Immature natural killer cell (primary cell): ENCODE measurements around the gene AOAH. TPM values are rescaled to one million over a fixed set of nuclear protein-coding genes. Genes with fewer than 3 reads are reported as not detected.

ENCODE experiments used
- DNase-seq, 3 donors: peaks; one replicate each; pipeline ENCODE4 v3.0.0; 2022; ENCODE audit warnings: mixed read lengths in 1 of 3
- H3K27ac Mint-ChIP-seq, 6 donors: one replicate each; pipeline ENCODE4 v1.8.0; 2020; ENCODE audit warnings: mixed read lengths in 6 of 6, mild to moderate bottlenecking in 5 of 6, inconsistent platforms in 4 of 6, moderate library complexity in 3 of 6
- H3K27me3 Mint-ChIP-seq, 3 donors: one replicate each; pipeline ENCODE4 v1.8.0; 2020 to 2021; ENCODE audit warnings: low read depth in 3 of 3, mild to moderate bottlenecking in 3 of 3, mixed read lengths in 3 of 3, moderate library complexity in 3 of 3, inconsistent platforms in 1 of 3
- H3K36me3 Mint-ChIP-seq, 3 donors: one replicate each; pipeline ENCODE4 v1.8.0; 2020; ENCODE audit warnings: mixed read lengths in 3 of 3, inconsistent platforms in 2 of 3, mild to moderate bottlenecking in 2 of 3
- H3K4me1 Mint-ChIP-seq, 2 donors: one replicate each; pipeline ENCODE4 v1.8.0; 2020; ENCODE audit warnings: inconsistent platforms in 2 of 2, mild to moderate bottlenecking in 2 of 2, mixed read lengths in 2 of 2, moderate library complexity in 1 of 2
- H3K4me3 Mint-ChIP-seq, 5 donors: one replicate each; pipeline ENCODE4 v1.8.0; 2020; ENCODE audit warnings: mild to moderate bottlenecking in 5 of 5, mixed read lengths in 5 of 5, inconsistent platforms in 3 of 5, moderate library complexity in 3 of 5
- H3K9me3 Mint-ChIP-seq, 6 donors: one replicate each; pipeline ENCODE4 v1.8.0; 2020; ENCODE audit warnings: mild to moderate bottlenecking in 6 of 6, mixed read lengths in 6 of 6, inconsistent platforms in 4 of 6, moderate library complexity in 3 of 6
- polyA plus RNA-seq, 3 donors: library from polyadenylated mRNA; unstranded; fragments of 300-500 nt; fragmentation: Illumina TruSeq; gene quantifications; one replicate each; pipeline ENCODE4 v1.2.3, GENCODE V29; 2021

AOAH gene
- polyA plus RNA-seq, 3 donors from 2014 or later, result 288 to 385 (median 331) TPM

DNA sequence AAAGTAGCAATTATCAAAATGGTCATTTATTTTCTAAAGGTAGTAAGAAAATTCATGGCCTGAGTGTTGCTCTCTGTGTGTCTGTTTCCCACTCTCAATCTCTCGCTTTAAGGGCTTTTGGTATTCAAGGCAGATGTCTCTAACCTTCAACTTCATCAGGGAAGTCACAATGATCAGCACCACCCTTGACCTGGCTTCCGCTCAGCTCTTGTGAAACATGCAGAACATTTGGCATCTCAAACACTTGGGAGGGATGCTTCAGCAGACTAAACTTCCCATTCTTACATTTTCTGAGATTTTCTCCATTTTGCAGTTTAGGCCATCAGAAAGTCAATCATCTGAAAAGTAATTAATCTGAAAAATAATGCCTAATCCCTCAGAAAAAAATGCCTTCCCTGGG, 129.8 kb downstream of the AOAH start:
- Mint-ChIP-seq H3K4me1 (peaks cover 8 to 57% of the 10 kb centered on the region in 2 donors), H3K36me3 (peaks cover 22 to 56% (median 51%) of the 10 kb centered on the region in 3 donors), H3K9me3 (no peaks in the 10 kb centered on the region), H3K27me3 (peaks cover 2 to 17% (median 5%) of the 10 kb centered on the region in 3 donors), H3K27ac (peak overlapping the region; percentile 42 to 86 (median 74)), H3K4me3 (no peak overlapping the region)
- DNase-seq, result no peak

DNA sequence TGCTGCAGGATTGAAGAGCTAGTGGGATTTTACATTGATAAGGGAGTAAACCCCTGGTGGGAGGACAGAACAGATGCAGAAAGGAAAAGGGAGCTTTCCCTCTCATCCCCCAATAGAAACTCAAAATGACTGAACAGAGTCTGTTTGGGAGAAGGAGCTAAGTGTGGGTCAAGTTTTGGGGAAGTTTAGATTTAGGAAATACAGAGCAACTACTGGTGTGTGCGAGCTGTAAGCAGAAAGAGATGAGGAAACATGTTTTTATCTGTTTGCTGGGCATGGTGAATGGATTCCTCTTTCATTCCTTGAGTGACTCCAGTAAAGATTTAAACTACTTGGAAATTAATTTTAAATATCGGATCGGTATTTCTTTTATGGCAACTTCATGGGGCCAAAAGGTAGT, 132.7 kb downstream of the AOAH start:
- H3K9me3 Mint-ChIP-seq, result no peaks in the 10 kb centered on the region
- peaks cover 7 to 55% of the 10 kb centered on the region in 2 donors for H3K4me1 Mint-ChIP-seq
- H3K27me3 Mint-ChIP-seq, result peaks cover 2 to 14% (median 3%) of the 10 kb centered on the region in 3 donors
- no peak for DNase-seq
- peaks cover 22 to 56% (median 52%) of the 10 kb centered on the region in 3 donors for H3K36me3 Mint-ChIP-seq
- H3K4me3 Mint-ChIP-seq, result no peak overlapping the region
- H3K27ac Mint-ChIP-seq, result peak overlapping the region; percentile 43 to 86 (median 68)

DNA sequence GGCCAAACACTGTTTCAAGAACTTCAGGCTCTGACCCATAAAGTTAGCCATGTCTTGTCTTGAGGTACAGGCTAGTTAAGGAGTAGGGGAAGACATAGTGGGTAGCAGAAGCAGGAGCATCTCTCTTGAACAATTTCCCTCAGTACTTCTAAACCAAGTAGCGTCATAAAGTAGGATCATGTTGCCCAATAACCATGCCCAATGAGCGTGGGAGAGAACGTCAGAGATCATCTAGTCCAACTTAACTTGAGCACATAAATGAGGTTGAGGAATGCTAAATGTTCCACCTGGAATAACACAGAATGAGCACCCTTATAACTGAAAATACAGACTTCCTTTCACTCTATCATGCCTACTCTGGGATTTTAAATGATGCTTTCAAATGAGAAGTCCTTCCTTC, 134.9 kb downstream of the AOAH start:
- DNase-seq, result no peak
- peak overlapping the region in 3 of 6 donors; percentile 39 to 80 (median 79) for H3K27ac Mint-ChIP-seq
- peaks cover 26 to 56% (median 56%) of the 10 kb centered on the region in 3 donors for H3K36me3 Mint-ChIP-seq
- H3K27me3 Mint-ChIP-seq, result peaks cover 2 to 11% (median 7%) of the 10 kb centered on the region in 3 donors
- H3K4me1 Mint-ChIP-seq, result peaks cover 17 to 69% of the 10 kb centered on the region in 2 donors
- no peaks in the 10 kb centered on the region for H3K9me3 Mint-ChIP-seq
- H3K4me3 Mint-ChIP-seq, result no peak overlapping the region

DNA sequence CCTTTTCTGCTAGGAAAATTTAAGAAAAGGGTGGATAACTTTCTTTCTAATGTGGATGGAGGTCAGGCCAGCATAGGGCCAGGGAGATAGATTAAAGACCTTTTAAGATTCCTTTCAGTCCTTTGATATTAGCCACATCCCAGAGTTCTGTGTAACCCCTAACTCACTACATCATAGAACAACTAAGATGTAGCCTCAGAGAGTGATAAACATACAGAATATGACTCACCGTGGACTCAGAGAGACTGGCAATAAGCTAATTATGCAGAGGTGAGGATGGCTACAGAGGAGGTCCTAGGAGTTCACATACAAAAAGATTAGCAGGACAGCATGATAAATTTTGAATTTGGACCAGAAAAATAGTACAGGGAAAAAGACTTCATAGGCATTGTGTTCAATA, 141.0 kb downstream of the AOAH start:
- peaks cover 0 to 18% (median 9%) of the 10 kb centered on the region in 3 donors for H3K27me3 Mint-ChIP-seq
- no peak for DNase-seq
- H3K4me1 Mint-ChIP-seq, result peaks cover 20 to 74% of the 10 kb centered on the region in 2 donors
- peaks cover 35 to 61% (median 55%) of the 10 kb centered on the region in 3 donors for H3K36me3 Mint-ChIP-seq
- peak overlapping the region; percentile 44 to 90 (median 74) for H3K27ac Mint-ChIP-seq
- H3K9me3 Mint-ChIP-seq, result no peaks in the 10 kb centered on the region
- H3K4me3 Mint-ChIP-seq, result no peak overlapping the region

DNA sequence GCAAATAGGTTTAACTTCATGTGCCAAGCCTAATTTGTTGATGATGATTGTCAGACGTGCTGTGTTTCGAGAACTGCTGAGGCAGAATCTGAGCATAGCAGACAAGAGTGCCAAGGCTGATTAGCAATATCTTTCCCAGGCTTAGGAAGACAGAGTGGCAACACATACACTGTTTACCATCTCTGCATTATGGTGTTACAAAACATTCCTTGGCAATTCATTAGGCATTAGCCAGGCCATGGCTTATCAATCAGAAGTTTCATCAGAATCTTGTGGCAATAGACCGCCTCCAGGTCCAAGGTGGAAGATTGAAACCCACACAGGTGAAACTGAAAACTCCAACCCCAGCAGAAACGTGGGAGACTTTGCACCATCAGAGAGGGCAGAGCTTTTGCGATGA, 148.5 kb downstream of the AOAH start:
- peaks cover 40 to 88% of the 10 kb centered on the region in 2 donors for H3K4me1 Mint-ChIP-seq
- H3K9me3 Mint-ChIP-seq, result no peaks in the 10 kb centered on the region
- no peak for DNase-seq
- H3K27ac Mint-ChIP-seq, result peak overlapping the region in 5 of 6 donors; percentile 30 to 73 (median 46)
- peaks cover 0 to 22% (median 9%) of the 10 kb centered on the region in 3 donors for H3K27me3 Mint-ChIP-seq
- peaks cover 61 to 81% (median 71%) of the 10 kb centered on the region in 3 donors for H3K36me3 Mint-ChIP-seq
- no peak overlapping the region for H3K4me3 Mint-ChIP-seq

DNA sequence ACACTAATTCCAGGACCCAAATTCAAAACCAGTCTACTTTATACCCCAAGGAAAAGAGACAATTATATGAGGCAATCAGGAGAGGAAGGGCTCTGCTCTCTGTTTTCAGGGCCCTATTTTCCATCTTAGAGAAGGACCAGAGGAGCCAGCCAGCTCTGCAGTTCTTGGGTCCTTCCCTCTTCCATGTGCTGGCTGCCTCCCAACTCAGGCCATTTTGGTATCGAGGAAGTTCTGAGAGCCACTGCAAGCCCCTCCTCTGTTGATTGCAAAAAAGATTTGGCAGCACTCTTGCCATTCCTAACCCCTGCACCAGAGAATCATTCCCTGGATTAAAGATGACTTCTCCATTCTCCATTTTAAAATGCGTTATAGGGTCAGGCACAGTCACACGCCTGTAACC, 151.2 kb downstream of the AOAH start:
- no peaks in the 10 kb centered on the region for H3K9me3 Mint-ChIP-seq
- peaks cover 5 to 28% (median 13%) of the 10 kb centered on the region in 3 donors for H3K27me3 Mint-ChIP-seq
- peaks cover 46 to 69% (median 59%) of the 10 kb centered on the region in 3 donors for H3K36me3 Mint-ChIP-seq
- H3K27ac Mint-ChIP-seq, result peak overlapping the region; percentile 21 to 87 (median 72)
- peaks cover 42 to 73% of the 10 kb centered on the region in 2 donors for H3K4me1 Mint-ChIP-seq
- DNase-seq, result no peak
- no peak overlapping the region for H3K4me3 Mint-ChIP-seq

DNA sequence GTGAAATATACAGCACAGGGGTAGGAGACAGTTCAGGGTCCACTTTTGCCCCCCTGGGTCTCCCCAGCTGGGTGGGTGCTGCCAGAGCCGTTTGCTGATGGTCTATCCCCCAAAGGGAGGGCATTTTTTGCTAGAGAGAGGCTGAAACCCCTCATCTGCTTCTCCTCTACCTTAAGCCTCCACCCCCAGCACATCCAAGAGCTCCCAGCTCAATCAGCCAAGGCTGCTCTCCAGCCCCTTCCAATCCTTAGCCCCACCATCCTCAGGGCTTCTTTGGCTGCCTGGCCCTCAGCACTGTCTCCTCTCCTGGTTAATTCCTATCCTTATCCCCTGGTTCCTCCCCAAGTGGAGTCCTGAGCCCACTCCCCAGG, 153.1 kb downstream of the AOAH start:
- Mint-ChIP-seq H3K27ac (peak overlapping the region; percentile 79 to 92 (median 90)), H3K27me3 (peaks cover 5 to 25% (median 10%) of the 10 kb centered on the region in 3 donors), H3K9me3 (no peaks in the 10 kb centered on the region), H3K4me1 (peaks cover 43 to 64% of the 10 kb centered on the region in 2 donors), H3K36me3 (peaks cover 39 to 64% (median 46%) of the 10 kb centered on the region in 3 donors), H3K4me3 (peak overlapping the region; percentile 31 to 70 (median 59))
- DNase-seq, result no peak

DNA sequence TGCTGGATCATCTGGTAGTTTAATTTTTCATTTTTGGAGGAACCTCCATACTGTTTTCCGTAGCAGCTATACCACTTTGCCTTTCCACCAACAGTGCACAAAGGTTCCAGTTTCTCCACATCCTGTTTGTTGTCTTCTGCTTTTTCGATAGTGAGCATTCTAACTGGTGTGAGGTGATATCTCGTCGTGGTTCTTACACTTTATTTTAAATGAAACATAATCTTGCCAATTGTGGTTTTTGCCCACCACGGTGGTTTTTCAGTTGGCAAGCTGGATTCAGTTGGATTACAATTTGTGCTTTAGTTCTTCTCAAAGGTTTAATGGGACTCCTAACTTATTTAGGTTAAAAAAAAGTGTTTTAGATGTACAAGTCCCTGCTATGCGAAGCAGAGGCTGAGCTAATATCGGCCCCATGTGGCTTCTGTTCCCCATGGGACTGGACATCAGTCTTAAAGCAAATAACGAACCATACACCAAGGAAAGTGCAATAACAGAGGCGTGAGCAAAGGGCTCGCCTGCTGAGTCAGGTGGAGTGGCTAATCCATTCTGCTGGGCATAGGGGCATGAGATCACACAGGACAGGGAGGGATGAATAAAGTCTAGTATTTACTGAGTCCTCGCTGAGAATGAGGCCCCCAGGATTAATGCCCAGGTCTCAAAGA, 153.6 kb downstream of the AOAH start:
- Mint-ChIP-seq H3K27ac (peak overlapping the region; percentile 79 to 92 (median 90)), H3K9me3 (no peaks in the 10 kb centered on the region), H3K36me3 (peaks cover 40 to 64% (median 44%) of the 10 kb centered on the region in 3 donors), H3K4me1 (peaks cover 46 to 69% of the 10 kb centered on the region in 2 donors), H3K4me3 (peak overlapping the region; percentile 38 to 70 (median 59)), H3K27me3 (peaks cover 5 to 21% (median 13%) of the 10 kb centered on the region in 3 donors)
- peak; percentile 43 to 46 (median 44) for DNase-seq

DNA sequence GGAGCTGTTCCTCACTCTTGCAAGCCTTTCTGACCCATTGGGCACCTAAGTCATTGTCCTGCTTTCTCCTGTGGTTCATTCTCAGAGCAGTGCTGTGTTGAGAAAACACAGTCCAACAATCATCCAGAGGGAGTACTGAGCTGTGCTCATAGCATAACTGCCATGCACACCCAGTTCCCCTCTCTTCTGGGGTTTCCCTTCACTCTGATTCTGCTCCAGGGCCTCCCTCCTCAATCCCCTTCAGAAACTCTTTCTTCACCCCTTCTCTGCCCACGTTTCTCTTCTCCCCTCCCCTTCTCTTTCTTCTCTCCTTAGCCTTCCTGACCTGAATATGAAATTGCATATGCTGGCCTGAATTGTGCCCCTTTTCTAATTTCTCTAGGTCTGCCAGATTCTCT, 155.8 kb downstream of the AOAH start:
- H3K36me3 Mint-ChIP-seq, result peaks cover 31 to 45% (median 33%) of the 10 kb centered on the region in 3 donors
- DNase-seq, result no peak
- H3K9me3 Mint-ChIP-seq, result no peaks in the 10 kb centered on the region
- no peak overlapping the region for H3K4me3 Mint-ChIP-seq
- peak overlapping the region; percentile 47 to 86 (median 77) for H3K27ac Mint-ChIP-seq
- peaks cover 5 to 18% (median 13%) of the 10 kb centered on the region in 3 donors for H3K27me3 Mint-ChIP-seq
- H3K4me1 Mint-ChIP-seq, result peaks cover 41 to 62% of the 10 kb centered on the region in 2 donors

DNA sequence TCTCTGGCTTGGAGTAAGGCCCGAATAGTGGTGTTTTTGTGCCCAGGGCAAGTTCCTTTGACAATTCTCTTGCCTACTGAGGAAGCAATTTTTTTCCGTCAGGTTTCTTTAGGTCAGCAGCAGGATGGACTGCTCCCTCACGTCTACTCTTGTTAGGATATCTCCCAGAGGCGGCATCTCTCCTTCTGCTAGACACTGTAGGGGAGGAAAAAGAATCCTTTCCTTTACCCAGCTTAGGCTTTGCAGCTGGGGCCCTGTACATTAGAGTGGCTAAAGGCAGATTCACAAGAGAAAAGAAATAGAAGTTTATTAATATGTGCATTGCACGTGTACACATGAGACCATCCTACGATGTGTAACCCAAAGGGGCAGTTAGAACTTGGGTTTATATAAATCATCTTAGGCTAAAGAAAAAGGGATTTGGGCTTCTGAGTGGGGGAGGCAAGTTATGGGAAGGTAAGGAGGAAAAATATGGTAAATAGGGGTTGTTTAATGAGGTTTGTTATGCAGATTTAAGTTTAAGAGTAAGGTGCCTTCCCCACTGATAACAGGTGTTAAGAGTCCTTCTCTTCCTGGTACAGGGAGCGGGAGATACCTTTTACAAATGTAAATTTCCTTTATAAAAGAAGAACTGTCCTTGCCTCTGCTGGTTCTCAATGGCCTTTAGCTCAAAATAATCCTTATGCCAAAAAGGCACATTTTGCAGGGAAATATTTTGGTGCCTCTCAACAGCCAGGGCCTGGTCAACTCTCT, 156.4 kb downstream of the AOAH start:
- Mint-ChIP-seq H3K4me1 (peaks cover 35 to 60% of the 10 kb centered on the region in 2 donors), H3K27me3 (peaks cover 5 to 15% (median 10%) of the 10 kb centered on the region in 3 donors), H3K4me3 (no peak overlapping the region), H3K36me3 (peaks cover 29 to 43% (median 34%) of the 10 kb centered on the region in 3 donors), H3K9me3 (no peaks in the 10 kb centered on the region), H3K27ac (peak overlapping the region; percentile 47 to 86 (median 77))
- no peak for DNase-seq

DNA sequence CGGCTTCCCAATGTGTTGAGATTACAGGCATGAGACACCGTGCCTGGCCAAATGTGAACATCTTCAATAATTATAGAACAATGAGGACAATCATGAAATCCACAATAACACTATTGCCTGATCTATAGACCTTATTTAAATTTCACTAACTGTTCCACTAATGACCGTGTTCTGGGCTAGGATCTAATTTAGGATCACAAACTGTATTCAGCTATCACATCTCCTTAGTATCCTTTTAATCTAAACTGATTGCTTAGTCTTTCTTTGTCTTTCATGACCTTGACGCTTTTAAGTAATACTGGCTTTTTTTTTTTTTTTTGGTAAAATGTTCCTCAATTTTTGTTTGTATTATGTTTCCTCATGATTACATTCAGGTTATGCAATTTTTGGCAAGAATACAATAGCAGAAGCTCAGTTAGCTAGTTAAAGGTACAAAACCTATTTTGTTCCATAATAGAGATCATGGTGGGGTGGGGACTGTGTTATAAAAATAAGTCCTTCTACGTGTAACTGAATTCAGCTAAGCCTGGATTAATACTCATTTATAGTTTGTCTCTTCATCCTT, 158.4 kb downstream of the AOAH start:
- no peaks in the 10 kb centered on the region for H3K9me3 Mint-ChIP-seq
- H3K27me3 Mint-ChIP-seq, result peaks cover 5 to 11% (median 8%) of the 10 kb centered on the region in 3 donors
- peak overlapping the region in 5 of 6 donors; percentile 50 to 88 (median 77) for H3K27ac Mint-ChIP-seq
- H3K4me1 Mint-ChIP-seq, result peaks cover 24 to 55% of the 10 kb centered on the region in 2 donors
- DNase-seq, result no peak
- no peak overlapping the region for H3K4me3 Mint-ChIP-seq
- H3K36me3 Mint-ChIP-seq, result peaks cover 31 to 53% (median 39%) of the 10 kb centered on the region in 3 donors

DNA sequence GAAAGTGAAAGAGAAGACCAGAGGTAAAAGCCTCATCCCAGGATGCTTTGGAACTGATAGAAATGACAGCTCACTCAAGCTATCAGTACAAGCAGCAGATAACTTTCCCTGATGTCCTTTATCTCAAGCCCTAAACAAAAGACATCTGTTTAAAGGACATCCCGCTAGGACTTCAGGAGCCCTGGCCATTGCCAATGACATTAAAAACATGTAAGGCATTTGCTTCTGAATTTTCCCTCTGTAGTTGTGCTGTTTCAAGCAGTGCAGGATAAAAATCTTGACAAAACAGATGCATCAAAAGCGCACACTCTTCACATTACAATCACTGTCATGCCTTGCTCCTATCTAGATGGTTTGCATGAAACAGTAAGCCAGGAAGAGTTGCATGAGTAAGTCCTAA, 159.8 kb downstream of the AOAH start:
- Mint-ChIP-seq H3K27me3 (peaks cover 7 to 11% (median 8%) of the 10 kb centered on the region in 3 donors), H3K9me3 (no peaks in the 10 kb centered on the region), H3K36me3 (peaks cover 27 to 50% (median 44%) of the 10 kb centered on the region in 3 donors), H3K4me3 (no peak overlapping the region), H3K27ac (peak overlapping the region; percentile 29 to 90 (median 76)), H3K4me1 (peaks cover 13 to 49% of the 10 kb centered on the region in 2 donors)
- DNase-seq, result no peak

DNA sequence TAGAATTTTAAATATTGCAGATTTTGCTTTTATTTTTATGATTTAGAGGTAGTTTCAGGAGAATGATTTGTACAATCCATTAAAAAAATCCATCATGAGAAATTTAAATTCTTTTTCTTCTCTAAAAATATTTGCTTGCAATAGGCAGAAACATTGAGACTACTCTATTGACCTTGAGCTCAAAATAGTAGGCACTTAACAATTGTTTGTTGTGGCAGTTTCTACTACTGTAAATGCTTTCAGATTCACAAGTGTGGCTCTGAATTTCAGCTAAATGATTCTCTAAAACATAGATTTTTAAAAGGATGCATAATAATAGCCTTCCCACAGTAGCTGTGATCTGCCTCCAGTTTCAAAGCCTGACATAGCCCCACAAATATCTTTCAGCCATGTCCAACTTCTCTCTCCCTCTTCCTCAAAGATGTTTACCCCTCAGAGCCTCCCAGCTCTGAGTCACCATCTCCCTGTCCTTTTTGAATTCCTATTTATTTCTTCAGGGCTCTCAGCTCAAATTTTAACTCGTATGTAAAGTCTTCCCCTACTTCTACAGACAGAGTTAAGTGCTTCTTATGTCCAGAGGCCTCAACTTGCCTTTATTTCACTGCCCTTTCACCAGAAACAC, 160.5 kb downstream of the AOAH start:
- Mint-ChIP-seq H3K4me1 (peaks cover 18 to 56% of the 10 kb centered on the region in 2 donors), H3K27ac (peak overlapping the region; percentile 29 to 90 (median 76)), H3K9me3 (no peaks in the 10 kb centered on the region), H3K36me3 (peaks cover 34 to 56% (median 50%) of the 10 kb centered on the region in 3 donors), H3K27me3 (peaks cover 8 to 18% (median 14%) of the 10 kb centered on the region in 3 donors), H3K4me3 (no peak overlapping the region)
- DNase-seq, result no peak
